RWPE2 (cell line): ENCODE measurements around the gene NDUFAF7.
"Not testable (repeated sequence)": the region's sequence is repeated elsewhere in the genome, so short reads cannot be mapped to it uniquely, and the experiment has no call there.

Experiments
- ATAC-seq: fragments of 200-7000 bp; cut with Tn5 transposase; 3 replicates; pipeline ENCODE4 v1.9.1; 2021; ENCODE audit warnings: low read depth
- DNase-seq: peaks from one replicate; pipeline ENCODE4 v3.0.0-alpha.2; 2020; ENCODE audit warnings: low spot score
- H3K27ac ChIP-seq: fragments of 450-650 bp; 2 replicates; pipeline ENCODE4 v1.5.1; 2017; ENCODE audit warnings: mild to moderate bottlenecking; ENCODE audit not compliant: poor library complexity, severe bottlenecking
- H3K27me3 ChIP-seq: fragments of 250-450 bp; sonication (Bioruptor Pico); 2 replicates; pipeline ENCODE4 v1.5.1; 2021; ENCODE audit warnings: mild to moderate bottlenecking, moderate library complexity; ENCODE audit not compliant: insufficient read depth, poor library complexity, severe bottlenecking
- H3K36me3 ChIP-seq: fragments of 250-450 bp; sonication (Bioruptor Pico); 2 replicates; pipeline ENCODE4 v1.5.1; 2020; ENCODE audit warnings: low read depth, mild to moderate bottlenecking, moderate library complexity
- H3K4me1 ChIP-seq: fragments of 250-450 bp; sonication (Bioruptor Pico); 2 replicates; pipeline ENCODE4 v1.5.1; 2021; ENCODE audit warnings: mild to moderate bottlenecking, moderate library complexity; ENCODE audit not compliant: insufficient read depth, poor library complexity, severe bottlenecking
- H3K4me3 ChIP-seq: fragments of 250-450 bp; sonication (Bioruptor Pico); 2 replicates; pipeline ENCODE4 v1.5.1; 2021; ENCODE audit warnings: mild to moderate bottlenecking, moderate library complexity; ENCODE audit not compliant: severe bottlenecking
- H3K9me3 ChIP-seq: fragments of 250-450 bp; sonication (Bioruptor Pico); 2 replicates; pipeline ENCODE4 v1.5.1; 2021; ENCODE audit warnings: mild to moderate bottlenecking, moderate library complexity; ENCODE audit not compliant: severe bottlenecking
- TF ChIP-seq, protein P1 (sequence below): fragments of 450-650 bp; IDR thresholded peaks from one replicate; pipeline ENCODE4 v1.5.1; 2017; ENCODE audit warnings: mild to moderate bottlenecking, moderate library complexity; ENCODE audit not compliant: poor library complexity, severe bottlenecking

NDUFAF7 gene

DNA sequence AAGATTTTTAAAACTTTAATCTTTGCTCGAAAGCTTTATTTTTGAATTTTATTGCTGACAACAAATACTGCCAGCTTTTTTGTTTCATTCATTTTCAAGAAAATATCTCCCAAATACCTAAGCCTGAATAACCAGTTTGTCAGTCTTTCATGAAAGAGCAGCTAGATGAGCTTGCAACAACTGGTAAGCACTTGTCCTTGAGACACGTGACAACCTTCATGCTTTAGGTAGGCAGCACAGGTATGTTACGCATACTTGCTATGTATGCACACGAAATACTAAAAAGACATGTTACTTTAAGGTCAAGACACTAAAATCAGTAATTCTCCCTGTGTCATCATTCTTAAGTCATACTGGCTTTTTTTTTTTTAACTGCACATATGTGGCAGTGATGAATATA is 12.4 kb upstream of the NDUFAF7 start:
- TF ChIP-seq, protein P1, sequence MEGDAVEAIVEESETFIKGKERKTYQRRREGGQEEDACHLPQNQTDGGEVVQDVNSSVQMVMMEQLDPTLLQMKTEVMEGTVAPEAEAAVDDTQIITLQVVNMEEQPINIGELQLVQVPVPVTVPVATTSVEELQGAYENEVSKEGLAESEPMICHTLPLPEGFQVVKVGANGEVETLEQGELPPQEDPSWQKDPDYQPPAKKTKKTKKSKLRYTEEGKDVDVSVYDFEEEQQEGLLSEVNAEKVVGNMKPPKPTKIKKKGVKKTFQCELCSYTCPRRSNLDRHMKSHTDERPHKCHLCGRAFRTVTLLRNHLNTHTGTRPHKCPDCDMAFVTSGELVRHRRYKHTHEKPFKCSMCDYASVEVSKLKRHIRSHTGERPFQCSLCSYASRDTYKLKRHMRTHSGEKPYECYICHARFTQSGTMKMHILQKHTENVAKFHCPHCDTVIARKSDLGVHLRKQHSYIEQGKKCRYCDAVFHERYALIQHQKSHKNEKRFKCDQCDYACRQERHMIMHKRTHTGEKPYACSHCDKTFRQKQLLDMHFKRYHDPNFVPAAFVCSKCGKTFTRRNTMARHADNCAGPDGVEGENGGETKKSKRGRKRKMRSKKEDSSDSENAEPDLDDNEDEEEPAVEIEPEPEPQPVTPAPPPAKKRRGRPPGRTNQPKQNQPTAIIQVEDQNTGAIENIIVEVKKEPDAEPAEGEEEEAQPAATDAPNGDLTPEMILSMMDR, result no peak
- Histone ChIP-seq H3K4me1 (no peaks in the 10 kb centered on the region), H3K4me3 (no peak overlapping the region), H3K27me3 (no peaks in the 10 kb centered on the region), H3K9me3 (no peaks in the 10 kb centered on the region), H3K36me3 (peaks cover 91% of the 10 kb centered on the region), H3K27ac (no peak overlapping the region)
- ATAC-seq (no peak), DNase-seq (no peak)

DNA sequence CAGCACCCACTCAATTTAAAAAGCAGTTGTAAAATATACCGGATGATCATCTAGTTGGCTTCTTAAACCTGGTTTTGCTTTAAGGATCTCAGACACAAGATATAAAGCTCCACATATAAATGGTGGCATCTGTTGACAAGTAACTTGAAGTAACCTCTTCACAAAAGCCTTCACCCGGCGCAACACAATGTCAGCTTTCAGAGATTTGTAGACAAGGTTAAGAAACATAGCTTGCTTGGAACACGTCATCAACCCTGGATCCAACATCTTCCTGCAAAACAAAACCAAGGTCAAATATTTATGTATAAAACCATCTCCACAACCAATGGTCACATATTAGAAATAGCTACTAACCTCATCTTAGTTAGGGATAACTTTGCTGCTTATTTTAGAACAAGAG is 8.3 kb upstream of the NDUFAF7 start:
- H3K27ac ChIP-seq, result no peak overlapping the region
- no peaks in the 10 kb centered on the region for H3K9me3 ChIP-seq
- peaks cover 91% of the 10 kb centered on the region for H3K36me3 ChIP-seq
- DNase-seq, result no peak
- no peak for ATAC-seq
- H3K4me3 ChIP-seq, result no peak overlapping the region
- no peaks in the 10 kb centered on the region for H3K4me1 ChIP-seq
- H3K27me3 ChIP-seq, result no peaks in the 10 kb centered on the region
- TF ChIP-seq, protein P1, result no peak

DNA sequence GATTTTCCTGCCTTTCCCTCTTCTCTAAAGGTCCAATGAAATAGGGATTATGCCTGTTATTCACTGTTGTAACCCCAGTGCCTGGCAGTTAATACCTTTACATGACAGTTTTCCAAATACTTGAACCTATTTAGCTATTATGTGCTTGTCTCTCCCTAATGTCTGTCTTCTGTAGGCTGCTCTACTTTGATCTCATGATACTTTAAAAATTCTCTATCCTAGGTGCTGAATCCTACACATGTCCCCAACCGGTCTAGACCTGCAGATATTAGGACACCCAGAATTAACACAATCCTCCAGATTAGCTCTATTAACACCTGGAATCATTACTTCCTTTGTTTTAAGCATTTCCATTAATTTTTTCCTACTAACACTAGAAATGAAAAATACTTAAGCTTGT is 7.4 kb upstream of the NDUFAF7 start:
- Histone ChIP-seq H3K9me3 (no peaks in the 10 kb centered on the region), H3K27ac (no peak overlapping the region), H3K36me3 (peaks cover 92% of the 10 kb centered on the region), H3K4me3 (no peak overlapping the region), H3K27me3 (no peaks in the 10 kb centered on the region), H3K4me1 (no peaks in the 10 kb centered on the region)
- DNase-seq (no peak), ATAC-seq (no peak)
- TF ChIP-seq, protein P1, result no peak

DNA sequence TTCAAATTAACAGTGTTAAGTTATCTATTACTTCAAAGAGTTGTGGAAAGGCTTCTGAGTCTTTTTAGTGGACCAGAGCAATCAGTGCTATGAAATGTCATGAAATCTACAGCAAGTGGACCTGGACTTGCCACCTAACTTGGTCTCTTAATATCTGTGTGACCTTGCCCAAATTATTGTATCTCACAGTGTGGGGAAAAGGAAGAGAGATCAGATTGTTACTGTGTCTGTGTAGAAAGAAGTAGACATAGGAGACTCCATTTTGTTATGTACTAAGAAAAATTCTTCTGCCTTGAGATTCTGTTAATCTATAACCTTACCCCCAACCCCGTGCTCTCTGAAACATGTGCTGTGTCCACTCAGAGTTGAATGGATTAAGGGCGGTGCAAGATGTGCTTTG is 6.3 kb upstream of the NDUFAF7 start:
- H3K4me1 ChIP-seq, H3K27ac ChIP-seq, DNase-seq, H3K27me3 ChIP-seq, H3K9me3 ChIP-seq, ATAC-seq, H3K4me3 ChIP-seq: not testable (repeated sequence)
- peaks cover 94% of the 10 kb centered on the region for H3K36me3 ChIP-seq

DNA sequence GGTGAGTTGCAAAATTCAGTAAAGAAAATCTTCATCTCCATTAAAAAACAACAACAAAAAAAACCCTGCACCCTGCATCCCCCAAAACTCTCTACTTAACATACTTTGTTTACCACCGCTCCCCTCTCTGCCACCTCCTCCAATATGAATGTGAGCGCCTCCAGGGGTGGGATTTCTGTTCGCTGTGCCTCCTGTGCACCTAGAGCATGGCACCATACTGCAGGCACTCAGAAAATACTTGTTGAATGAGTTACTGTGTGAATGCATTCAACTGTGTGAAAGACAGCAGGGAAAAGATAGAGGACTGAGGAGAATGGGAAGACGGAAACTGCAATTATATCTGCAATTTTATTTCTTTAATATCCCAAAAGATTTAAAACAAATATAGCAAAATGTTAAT is 4.6 kb upstream of the NDUFAF7 start:
- peaks cover 7% of the 10 kb centered on the region for H3K4me1 ChIP-seq
- TF ChIP-seq, protein P1, result no peak
- no peaks in the 10 kb centered on the region for H3K27me3 ChIP-seq
- H3K36me3 ChIP-seq, result peaks cover 77% of the 10 kb centered on the region
- no peaks in the 10 kb centered on the region for H3K9me3 ChIP-seq
- no peak for DNase-seq
- no peak overlapping the region for H3K4me3 ChIP-seq
- no peak for ATAC-seq
- no peak overlapping the region for H3K27ac ChIP-seq
